ENCODE data around the gene MATR3.

DNA sequence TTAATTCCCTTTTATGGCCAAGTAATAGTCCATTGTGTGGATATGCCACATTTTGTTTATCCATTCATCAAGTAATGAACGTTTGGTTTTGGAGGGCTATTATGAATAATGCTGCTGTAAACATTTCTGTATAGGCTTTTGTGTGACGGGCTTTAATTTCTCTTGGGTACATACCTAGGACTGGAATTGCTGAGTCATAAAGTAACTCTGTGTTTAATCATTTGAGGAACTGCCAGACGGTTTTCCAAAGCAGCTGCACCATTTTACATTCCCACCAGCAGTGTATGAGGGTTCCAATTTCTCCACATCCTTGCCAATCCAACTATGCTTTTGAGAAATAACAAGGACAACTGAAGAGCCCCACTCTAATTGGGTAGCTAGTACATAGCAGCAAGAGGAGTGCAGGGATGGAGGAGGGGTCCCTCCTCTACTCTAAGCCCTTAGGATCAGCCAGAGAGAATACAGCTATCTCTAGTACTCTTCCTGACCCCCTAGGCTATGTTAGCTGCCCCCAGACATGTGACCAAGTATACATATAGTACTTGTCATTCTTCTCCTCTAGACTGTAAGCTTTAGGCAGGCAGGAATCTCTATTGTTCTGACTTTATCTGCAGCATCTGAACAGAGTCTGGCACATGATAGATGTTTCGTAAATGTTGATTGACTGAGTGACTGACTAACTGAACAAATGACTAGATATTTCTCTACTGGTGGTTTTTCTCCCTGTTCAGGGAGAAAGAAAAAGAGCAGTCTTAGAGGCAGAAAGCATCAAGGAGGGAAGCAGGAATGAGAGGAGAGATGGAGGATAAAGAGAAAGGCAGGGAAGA is 22.1 kb upstream of the MATR3 start:
- no peak for TF ChIP-seq POLR2A (IDR thresholded peaks at IDR 0.05)
- TF ChIP-seq, protein P1, sequence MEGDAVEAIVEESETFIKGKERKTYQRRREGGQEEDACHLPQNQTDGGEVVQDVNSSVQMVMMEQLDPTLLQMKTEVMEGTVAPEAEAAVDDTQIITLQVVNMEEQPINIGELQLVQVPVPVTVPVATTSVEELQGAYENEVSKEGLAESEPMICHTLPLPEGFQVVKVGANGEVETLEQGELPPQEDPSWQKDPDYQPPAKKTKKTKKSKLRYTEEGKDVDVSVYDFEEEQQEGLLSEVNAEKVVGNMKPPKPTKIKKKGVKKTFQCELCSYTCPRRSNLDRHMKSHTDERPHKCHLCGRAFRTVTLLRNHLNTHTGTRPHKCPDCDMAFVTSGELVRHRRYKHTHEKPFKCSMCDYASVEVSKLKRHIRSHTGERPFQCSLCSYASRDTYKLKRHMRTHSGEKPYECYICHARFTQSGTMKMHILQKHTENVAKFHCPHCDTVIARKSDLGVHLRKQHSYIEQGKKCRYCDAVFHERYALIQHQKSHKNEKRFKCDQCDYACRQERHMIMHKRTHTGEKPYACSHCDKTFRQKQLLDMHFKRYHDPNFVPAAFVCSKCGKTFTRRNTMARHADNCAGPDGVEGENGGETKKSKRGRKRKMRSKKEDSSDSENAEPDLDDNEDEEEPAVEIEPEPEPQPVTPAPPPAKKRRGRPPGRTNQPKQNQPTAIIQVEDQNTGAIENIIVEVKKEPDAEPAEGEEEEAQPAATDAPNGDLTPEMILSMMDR (IDR thresholded peaks at IDR 0.05 in 4 of 5, conservative IDR thresholded peaks at IDR 0.05 in 1 of 5), result no peak
